Endothelial cell of hepatic sinusoid (primary cell): ENCODE results near the gene SDR42E1.
"Not testable (repeated sequence)": the region's sequence is repeated elsewhere in the genome, so short reads cannot be mapped to it uniquely, and the experiment has no call there.

ENCODE experiments used
- in situ Hi-C: cut with HindIII; loops from 2 replicates; pipeline ENCODE4 v1.10.0; 2017; ENCODE audit warnings: low sequenced_read_pairs

SDR42E1 gene

DNA sequence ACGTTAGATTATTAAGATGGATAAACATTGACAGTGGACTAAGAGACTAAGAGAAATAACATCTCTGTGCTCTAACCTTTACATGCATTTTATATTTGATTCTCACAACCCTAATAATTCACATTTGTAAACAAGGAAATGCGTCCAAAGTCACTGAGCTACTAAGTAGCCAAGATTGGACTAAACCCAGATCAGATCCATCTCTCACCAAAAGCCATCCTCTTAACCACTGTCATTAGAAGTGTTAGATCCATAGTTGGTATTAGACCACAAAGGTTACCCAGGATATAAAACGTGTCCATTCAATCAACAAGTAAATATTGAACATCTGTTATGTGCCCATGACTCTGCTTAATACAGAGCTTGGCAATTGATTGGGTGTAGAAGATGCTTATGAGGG lies 29.0 kb upstream of the SDR42E1 start:
- in situ Hi-C loops: no loop called here

DNA sequence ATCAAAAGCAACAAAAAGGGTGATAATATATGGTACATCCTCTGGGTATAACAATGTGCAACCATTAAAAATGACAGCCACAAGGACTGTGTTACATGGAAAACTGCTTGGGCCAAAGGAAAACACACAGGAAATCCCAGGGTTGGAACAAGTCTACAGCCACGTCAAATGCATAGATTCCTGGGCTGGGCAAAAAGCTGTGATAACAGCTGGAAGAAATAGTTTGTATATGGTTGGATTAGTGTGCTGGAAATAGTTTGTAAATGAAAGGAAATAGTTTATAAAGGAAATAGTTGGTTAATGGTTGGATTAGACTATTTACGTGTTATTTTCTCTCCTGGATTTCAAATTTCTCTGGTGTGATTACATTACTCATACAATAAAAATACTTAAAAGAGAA lies 26.4 kb upstream of the SDR42E1 start:
- in situ Hi-C loops: no loop called here

- in situ Hi-C loops: no loop called here
Measured at GRCh38 chr16:82037251-82037650, 26.0 kb upstream of the SDR42E1 start.

DNA sequence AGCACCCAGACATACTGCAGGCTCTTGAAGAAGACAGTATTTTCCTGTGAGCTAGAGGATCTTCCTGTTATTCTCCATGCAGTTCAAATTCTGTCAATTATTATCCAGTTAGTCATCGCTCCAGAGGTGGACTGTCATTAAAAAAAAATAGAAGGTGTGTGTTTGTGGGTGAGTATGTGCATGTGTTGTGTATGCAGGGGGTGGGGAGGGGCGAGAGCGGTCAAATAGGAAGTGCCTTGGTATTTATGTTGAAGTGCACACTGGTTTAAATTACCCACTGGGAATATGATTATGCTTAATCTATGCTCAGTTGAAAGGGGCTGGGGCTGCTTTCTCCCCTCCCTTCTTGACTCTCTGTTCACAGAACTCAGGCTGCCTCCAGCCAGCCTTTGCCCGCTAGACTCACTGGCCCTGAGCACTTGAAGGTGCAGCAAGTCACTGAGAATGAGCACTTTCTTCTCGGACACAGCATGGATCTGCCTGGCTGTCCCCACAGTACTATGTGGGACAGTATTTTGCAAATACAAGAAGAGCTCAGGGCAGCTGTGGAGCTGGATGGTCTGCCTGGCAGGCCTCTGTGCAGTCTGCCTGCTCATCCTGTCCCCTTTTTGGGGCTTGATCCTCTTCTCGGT lies 23.8 kb upstream of the SDR42E1 start, which contains the start of gene HSD17B2:
TSS of gene HSD17B2 (plus strand) at position 273 of the 632 bp plus-strand sequence. CDS start at position 445, 172 bp downstream.
- in situ Hi-C loops: no loop called here

DNA sequence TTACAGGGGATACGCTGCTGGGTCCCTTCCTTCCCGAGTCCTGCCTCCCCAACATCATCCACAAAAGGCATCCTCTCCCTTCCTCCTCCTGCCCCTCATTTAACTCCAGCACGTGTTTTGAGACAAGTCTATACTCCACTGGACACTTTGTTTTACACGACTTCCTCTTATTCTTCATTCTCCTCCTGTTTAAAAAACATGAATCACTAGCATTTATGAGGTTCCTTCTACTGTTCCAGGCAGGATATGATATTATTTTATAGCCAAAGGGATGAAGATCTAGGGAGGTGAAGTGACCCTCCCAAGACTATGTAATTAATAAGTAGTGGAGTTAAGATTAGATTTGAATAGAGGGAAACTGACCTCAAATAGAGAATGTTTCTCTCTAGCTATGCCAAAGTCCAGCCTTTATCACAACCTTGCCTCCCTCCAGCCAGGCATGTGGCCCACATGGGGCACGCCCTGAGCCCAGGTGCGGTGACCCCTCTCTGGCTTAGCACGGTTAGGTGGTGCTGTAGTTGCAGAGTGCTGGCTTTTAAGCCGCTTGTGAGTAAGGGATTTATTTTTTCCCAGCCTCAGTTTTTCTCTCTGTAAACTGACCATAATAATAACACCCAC lies 22.5 kb upstream of the SDR42E1 start:
- in situ Hi-C loops: no loop called here

DNA sequence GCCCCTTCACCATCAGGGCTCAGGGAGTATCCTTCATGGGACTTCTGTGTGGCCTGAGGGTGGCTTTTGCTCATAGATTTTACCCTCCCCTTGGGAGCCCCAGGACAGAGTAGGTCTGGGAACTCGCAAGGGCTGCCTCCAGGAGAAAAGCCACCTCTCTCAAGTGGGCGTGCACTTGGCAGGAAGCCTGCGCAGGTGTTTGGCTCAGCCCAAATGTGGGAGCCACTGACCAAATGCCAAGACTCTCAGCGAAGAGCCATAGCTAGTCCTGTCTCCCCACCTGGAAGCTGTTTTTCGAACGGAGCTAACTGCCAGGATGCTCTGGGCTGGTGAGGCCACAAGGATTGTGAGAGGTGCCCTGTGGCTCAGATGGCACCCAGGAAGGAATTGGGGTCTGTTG lies 21.7 kb upstream of the SDR42E1 start:
- in situ Hi-C loops: no loop called here

DNA sequence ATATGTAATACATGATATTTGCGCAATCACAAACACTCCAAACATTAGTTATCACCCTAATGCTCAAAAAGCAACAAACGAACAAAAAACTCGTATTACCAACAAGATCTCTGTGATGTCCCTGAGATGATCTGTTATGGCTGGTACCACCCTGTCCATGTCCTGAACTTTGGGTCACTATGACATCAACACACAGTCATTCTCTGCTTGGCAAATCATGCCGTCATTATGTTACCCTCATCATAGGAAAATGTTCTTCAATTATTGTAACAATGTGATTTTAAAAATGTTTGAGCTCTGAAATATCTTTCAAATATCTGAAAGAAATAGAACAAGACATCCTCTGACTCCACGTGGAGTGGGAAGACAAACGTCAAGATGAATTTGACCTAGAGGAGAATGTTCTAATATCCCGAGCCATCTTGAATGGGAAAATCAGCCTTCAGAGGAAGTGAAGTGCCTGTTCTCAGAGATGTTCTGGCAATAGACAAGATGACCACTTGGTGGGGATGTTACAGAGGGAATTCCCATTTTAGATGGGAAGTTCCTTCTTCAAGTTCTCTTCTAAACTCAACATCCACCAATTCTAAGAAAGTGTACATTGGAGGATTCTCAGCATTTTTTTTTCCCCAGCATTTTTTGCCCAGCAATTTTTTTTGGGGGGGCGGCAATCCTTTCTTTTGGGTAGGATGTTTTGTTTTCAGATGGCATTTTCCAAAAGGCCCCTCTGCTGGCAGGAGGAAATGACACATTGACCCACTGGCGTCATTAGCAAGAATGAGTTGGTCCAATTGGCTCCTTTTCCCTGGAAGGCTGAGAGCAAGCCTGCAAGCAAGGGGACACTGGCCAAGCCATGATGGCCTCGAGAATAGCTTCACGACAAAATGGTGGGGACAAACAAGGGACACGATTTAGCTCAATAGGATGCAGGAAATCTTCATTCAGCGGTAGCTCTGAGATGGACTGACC lies 20.1 kb upstream of the SDR42E1 start:
- in situ Hi-C loops: no loop called here

GRCh38 chr16:82027629-82028064 lies 16.4 kb upstream of the SDR42E1 start:
- in situ Hi-C loops: no loop called here

- in situ Hi-C loops: no loop called here
Measured at GRCh38 chr16:82024883-82025282, 13.6 kb upstream of the SDR42E1 start.

GRCh38 chr16:82024316-82024715 lies 13.0 kb upstream of the SDR42E1 start:
- in situ Hi-C loops: no loop called here

DNA sequence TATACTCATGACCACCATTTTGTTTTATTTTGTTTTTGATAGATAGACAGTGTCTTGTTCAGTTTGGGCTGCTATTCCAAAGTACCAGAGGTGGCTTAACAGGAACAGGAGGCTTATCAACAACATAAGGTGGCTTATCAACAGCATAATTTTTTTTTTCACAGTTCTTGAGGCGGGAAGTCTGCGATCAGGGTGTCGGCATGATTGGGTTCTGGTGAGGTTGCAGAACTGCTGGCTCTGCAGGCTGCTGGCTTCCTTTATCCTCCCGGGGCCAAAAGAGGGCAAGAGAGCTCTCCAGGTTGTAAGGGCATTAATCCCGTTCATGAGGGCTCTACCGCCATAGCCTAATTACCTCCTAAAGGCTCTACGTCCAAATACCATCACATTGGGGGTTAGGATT lies 11.9 kb upstream of the SDR42E1 start:
- in situ Hi-C loops: no loop called here

GRCh38 chr16:82020051-82020450 lies 8.8 kb upstream of the SDR42E1 start:
- in situ Hi-C loops: no loop called here

DNA sequence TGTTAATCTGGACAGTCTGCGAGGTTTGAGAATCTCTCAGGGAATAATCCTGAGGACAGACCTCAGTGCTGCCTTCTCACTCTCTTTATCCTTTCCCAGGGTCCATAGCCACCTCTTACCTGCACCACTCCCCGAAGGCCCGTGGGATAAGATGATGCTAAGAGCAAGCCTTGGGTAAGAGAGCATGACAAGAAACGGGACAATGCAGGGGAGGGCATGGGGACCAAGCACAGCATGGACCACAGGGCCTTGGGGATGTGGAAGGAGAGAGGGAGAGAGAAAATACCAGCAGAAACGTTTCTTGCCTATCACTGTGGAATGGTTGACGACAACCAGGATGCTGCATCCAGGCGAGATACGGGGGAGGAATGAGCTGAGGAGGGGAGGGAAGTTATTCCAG lies 8.3 kb upstream of the SDR42E1 start:
- in situ Hi-C loops: no loop called here

- in situ Hi-C loops: no loop called here
Measured at GRCh38 chr16:82017911-82018568, 6.8 kb upstream of the SDR42E1 start.

DNA sequence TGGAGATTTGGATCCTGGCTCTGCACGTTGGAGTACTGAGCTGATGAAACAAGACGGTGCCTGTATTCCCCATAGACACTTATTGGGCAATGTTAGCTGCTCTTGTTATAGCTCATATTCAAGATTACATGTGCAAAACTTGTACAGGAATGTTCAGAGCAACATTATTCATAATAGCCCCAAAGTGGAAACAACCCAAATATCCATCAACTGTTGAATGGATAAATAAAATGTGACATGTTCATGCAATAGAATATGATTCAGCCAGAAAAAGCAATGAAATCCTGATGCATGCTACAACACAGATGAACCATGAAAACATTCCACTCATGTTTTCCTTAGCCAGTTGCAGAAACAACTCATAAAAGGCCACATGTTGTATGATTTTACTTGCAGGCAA lies 5.7 kb upstream of the SDR42E1 start:
- in situ Hi-C loops: no loop called here

DNA sequence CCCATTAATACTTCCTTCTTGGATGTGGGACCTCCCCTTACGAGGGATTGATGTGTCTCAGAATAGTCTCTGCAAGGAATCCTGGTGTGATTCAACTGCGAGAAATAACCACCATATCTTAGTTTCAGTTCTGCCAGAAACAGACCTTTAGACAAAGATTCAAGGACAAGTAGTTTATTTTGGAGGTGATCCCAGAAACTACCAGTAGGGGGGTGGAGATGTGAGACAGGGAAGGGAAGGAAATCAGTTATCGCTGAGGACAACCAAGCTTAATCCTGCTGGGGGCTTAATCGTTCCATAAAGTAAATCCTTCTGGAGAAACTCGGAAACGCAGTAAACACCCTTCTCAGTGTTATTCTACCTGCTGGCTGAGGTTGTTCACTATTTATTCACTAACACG lies 5.0 kb upstream of the SDR42E1 start:
- in situ Hi-C loops: no loop called here

GRCh38 chr16:82013139-82013538 lies 1.9 kb upstream of the SDR42E1 start:
- in situ Hi-C loops: no loop called here

- in situ Hi-C loops: no loop called here
Measured at GRCh38 chr16:82010649-82011048, 621 bp downstream of the SDR42E1 start.

GRCh38 chr16:82009789-82010188 lies 1.5 kb downstream of the SDR42E1 start:
- in situ Hi-C loops: not testable (repeated sequence)

- in situ Hi-C loops: no loop called here
Measured at GRCh38 chr16:82008957-82009592, 2.2 kb downstream of the SDR42E1 start.

- in situ Hi-C loops: no loop called here
Measured at GRCh38 chr16:82007189-82007588, 4.1 kb downstream of the SDR42E1 start.
